Measurements from ENCODE around the gene DHX34.

- TF ChIP-seq POLR2A (IDR thresholded peaks at IDR 0.05) (no peak), CTCF (IDR thresholded peaks at IDR 0.05) (no peak)
Measured at GRCh38 chr19:47406711-47407416, 57.7 kb downstream of the DHX34 start.

Measured in ovary (tissue), 3 donors.